Kasumi-1 (cell line): ENCODE data around the gene LRRC7.
A peak's percentile ranks its signal among the peaks of the same experiment; 100 is the strongest.

Experiments
- DNase-seq, 2 experiments: peaks; one replicate each; lab custom pipeline; 2025; lab: John Stamatoyannopoulos, UW

LRRC7 gene

DNA sequence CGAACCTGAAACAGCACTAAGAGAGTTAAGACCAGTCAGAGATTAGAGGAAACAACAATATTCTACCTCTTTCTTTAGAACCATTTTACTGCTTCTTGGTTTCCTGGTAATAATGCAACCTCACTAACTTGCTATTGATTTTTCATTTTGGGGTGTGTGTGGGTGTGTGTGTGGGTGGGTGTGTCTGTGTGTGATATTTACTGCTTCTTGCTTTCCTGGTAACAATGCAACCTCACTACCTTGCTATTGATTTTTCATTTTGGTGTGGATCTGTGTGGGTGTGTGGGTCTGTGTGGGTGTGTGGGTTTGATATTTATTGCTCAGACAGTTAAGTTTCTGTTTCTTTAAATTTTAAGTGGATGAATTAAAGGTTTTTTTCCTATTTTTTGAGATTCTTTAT, 208.8 kb downstream of the LRRC7 start:
- no peak for DNase-seq

DNA sequence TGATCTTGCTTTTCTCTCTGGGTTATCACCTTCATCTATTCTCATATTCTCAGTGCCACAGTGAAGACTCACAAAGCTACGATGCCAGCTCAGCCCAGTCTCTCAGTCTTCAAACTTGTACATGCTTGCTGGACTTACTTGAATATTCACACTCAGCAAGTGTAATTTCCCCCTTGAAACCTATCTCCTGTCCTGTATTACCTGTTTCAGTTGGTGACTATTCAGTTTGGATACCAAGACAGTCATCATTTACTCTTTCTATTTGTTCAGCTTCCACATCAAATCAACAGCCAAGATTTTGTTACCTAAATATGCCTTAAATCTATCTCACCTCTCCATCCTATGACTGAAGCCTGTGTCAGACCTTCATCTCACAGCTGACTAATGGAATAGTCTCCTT, 209.7 kb downstream of the LRRC7 start:
- DNase-seq: no peak

DNA sequence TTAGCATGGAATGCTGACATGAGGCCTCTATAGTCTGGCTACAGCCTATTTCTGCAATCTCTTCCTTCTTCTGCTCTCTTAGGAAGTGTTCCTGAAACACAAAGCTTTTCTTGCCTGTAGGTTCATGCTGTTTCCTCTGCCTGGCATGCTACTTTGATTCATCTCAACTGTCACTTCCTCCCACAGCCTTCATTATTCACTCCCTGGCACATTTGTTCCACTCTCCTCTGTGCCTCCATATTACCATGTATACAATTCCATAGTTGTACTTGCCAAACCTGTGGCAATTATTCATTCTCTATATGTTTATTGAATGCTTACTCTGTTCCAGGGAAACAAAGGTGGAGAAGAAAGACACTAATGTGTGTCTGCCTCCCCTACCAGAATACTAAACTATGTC, 210.2 kb downstream of the LRRC7 start:
- DNase-seq: peak; percentile 7 to 16

DNA sequence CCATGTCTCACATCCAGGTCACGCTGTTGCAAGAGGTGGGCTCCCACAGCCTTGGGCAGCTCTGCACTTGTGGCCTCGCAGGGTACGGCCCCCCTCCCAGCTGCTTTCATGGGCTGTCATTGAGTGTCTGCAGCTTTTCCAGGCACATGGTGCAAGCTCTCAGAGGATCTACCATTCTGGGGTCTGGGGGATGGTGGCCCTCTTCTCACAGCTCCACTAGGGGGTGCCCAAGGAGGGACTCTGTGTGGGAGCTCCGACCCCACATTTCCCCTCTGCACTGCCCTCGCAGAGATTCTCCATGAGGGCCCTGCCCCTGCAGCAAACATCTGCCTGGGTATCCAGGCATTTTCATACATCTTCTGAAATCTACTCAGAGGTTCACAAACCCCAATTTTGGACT, 219.4 kb downstream of the LRRC7 start:
- no peak for DNase-seq

DNA sequence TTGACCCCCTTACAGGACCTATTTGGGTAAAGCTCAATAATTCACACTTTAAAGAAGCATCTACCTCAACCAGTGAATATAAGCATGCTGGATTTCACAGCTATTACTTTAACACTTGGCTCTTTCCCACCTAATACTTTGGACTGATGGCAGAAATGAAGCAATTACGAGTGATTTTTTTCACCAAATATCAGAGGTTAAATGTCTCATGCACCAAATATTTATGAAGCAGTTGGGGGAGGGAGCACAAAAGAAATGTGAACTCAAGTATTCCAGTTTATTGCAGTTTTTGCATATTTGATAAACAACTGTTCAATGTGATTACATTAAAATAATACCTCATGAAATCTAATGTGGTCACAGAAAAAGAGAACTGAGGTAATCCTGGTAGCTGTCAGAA, 223.6 kb downstream of the LRRC7 start:
- no peak for DNase-seq

DNA sequence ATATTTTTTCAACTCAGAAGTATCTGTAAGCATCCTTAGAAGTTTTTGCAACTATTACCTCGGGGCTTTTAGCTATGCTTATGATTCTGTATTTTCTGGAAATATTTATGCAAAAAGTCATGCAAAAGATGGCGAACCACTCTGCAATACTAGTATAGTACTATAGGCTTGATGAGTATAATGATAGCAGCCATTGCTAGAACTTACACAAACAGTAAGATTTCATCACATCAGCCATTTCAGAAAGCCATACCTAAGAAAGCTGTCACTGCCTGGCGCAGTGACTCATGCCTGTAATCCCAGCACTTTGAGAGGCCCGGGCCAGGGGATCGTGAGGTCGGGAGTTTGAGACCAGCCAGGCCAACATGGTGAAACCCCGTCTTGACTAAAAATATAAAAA, 227.1 kb downstream of the LRRC7 start:
- no peak for DNase-seq

DNA sequence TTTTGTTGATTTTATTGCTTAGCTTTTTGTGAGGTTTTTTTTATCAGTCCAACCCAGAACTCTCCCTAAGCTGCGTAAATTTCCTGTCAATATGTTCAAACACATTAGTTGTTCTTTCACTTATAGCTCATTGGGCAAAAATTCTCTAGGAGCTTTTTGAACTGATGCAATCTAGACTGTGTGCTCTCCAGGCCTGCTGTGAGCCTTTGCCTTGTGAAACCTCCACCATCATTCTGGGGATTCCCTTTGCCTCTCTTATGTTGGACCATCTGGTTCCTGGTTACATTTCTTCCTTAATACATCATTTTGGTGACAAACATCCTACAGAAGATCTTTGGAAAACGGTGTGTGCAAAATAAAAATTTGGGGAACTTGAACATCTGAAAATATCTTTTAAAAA, 247.2 kb downstream of the LRRC7 start:
- DNase-seq: no peak

DNA sequence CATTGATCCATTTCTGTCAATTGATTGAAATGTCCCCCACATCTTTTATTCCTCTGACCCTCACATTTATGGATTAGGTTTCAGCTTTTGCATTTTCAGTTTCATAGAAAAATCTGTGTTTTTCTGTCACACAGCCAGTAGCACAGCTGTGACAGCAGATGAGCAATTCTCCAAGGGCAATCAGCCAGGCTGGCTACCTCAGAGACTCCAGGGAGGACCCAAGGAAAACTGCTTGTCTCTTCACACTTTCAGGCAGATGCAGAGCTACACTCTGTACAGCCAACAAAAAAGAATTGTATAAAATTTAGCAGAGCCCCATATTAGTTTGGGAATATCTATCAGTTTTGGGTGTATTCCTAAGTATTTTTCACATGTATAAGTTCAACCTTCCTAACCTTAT, 257.2 kb downstream of the LRRC7 start:
- DNase-seq: no peak

DNA sequence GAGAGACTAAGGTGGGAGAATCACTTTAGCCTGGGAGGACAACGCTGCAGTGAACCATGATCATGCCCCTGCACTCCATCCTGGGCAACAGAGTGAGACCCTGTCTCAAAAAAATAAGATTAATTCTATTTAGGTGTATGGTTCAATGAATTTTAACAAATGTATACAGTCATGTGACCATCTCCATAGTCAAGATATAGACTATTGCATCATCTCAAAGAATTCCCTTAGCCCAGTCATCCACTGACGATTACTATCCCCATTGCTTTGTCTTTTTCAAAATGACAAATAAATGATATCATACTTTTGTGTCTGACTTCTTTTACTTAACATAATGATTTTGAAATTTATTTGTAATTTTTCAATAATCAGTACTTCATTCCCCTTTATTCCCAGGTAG, 260.0 kb downstream of the LRRC7 start:
- no peak for DNase-seq

DNA sequence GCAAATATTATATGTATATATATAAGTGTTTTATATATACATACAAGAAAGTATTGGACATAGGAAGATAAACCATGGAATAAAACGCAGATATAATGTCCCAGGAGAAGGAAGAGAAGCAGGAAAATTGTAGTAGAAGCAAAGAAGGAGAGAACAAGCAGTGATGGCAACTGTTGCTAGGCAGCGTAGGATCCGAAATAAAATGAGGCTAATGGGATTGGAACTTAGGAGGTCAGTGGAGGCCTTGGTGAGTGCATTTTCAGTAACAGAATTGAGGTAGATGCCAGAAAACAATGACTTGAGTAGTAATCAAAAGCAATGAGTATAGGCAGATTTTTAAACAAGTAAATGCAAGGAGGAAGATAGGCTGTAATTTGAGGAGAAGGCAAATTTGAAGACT, 265.8 kb downstream of the LRRC7 start:
- no peak for DNase-seq

DNA sequence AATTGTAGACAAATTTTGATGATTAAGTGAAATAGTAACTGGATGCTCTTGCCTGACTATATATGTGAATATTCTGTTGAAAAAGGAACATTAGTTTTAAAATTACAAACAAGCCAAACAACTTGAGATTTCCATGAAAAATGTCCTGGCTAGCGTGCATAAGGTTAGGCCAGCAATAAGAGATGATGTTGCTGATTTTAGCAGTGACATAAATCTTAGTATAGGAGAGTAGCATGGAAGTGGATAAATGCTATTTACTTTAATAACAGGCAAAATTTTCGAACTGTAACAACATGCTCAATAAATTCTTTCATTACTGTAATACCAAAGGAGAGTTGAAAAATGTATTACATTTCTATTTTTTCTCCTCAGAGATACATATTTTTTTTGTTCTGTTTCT, 266.6 kb downstream of the LRRC7 start:
- DNase-seq: no peak

DNA sequence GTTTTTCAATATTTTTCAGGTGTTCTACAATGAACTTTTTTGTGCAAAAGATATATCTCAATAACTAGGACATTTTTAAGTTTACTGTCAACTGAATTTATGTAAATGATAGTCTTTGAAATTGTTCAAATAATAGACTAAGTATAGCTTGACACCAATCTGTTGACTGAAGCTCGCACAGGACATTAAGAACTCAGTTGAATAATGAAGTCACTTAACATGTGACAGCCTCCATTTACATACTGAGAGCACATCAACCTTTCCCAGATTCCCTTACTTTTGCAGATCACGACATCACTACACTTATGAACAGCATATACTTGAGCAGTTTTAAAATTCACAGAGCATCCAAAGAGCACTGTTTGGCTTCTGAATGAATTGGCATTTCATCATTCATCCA, 268.2 kb downstream of the LRRC7 start:
- DNase-seq: no peak

DNA sequence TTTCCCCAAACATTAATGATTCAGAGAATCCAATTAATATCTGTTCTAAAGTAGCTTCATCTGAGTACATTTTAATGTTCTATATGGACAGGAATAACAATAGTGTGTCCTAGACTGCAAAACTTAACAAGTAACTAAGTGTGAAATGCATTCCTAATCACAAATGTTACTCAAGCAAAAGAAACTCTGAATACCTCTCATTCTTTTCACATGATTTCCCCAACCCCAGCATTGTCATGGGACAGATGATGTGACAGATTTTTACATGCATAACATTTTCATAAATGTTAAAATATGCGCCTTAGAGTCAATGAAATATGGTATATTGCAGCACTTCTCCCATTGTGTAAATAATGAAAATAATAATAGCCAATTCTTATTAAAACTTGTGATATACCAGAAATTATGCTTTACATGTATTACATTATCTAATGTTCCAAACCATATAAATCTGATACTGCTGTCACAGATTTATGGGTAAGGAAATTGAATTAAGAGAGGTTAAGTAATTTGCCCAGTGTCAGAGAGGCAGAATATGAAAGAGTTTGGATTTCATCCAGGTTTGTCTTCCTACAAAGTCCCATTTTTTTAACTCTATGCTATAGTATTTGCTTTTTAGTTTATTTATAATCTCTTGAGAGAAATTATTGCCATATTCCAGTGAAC, 269.4 kb downstream of the LRRC7 start:
- no peak for DNase-seq

DNA sequence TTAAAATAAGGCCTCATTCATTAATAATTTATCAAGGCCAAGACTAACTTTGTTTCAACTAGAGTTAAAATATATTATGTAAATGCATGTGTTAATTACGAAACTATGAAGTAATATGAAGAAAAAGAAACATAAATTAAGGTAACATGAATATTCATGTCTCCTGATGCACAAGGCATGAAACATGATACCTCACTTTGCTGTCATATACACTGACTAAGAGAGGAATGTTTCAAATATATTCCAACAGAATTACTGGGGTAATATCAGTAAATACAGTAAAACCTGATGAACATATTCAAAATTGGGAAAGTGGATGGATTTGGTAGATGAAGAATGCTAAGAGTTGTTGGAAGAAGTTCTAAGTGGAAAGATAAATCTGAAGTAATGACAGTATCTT, 274.6 kb downstream of the LRRC7 start:
- DNase-seq: no peak

DNA sequence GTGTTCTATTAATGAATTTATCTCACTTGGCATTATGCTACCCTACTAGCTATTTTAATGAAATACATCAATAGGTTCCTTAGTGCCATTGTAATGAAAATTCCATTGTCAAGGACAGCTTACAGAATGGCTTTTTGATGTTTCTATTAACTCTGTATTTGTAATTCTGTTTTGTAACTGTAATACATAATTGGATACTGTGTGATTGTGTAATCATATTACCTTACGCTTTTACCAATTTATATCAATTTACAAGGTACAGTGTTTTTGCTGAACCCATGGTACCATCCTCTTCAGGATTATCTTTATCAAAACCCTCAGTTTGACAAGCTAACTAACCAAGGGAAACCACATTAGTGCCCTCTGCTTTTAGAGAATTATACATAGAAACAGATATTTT, 277.9 kb downstream of the LRRC7 start:
- DNase-seq: no peak

DNA sequence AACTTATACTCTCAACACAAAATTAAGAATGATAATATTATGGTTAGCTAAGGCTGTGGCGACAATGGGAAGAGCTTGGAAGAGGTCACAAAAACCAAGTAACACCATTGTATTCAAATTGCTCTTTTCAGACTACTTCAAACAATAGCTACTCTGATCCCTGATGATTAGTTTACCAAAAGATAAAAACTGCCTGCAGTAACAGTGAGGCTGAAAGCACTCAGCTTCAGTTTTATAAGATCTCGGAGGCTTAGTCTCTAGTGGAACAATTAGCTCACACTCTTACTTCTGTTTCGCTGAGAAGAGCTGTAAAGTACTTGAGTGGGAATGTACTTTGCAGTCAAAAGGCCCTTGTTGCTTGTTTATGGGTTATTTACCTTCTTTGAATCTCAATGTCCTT, 278.5 kb downstream of the LRRC7 start:
- DNase-seq: no peak

DNA sequence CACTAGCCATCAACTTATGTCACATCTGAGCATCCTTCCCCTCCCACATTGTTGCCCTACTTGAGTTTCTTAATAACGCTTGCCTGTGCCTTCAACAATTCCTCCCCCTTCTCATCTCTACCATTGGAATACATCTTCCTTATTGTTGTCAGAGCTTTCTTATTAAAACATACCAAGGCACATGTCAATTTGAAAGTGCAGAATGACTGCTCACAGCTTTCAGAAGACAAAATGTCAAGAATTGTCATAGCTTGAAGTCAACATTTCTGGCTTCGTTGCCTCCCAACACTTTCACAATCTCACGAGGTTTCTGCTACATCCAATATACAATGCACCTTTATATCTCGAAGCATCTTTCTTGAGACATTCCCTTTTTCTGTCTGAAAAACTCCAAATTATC, 279.9 kb downstream of the LRRC7 start:
- DNase-seq: no peak

DNA sequence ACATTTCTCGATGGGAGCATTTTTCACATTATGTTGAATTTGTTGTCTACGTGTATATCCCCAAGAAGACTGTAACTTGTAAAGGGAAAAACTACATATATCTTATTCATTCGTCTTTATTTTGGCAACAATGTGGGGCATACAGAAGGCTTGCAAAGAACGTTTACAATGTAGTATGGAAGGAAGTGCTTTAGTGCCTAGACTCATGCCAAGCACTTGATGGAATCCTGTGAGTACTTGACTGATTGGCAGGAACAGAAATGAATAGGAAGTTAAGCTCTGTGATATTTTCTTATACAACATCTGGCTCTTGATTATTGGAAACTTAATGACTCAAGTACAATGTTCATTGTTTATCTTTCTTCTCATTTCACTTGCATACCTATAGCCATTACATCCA, 284.4 kb downstream of the LRRC7 start:
- DNase-seq: no peak

DNA sequence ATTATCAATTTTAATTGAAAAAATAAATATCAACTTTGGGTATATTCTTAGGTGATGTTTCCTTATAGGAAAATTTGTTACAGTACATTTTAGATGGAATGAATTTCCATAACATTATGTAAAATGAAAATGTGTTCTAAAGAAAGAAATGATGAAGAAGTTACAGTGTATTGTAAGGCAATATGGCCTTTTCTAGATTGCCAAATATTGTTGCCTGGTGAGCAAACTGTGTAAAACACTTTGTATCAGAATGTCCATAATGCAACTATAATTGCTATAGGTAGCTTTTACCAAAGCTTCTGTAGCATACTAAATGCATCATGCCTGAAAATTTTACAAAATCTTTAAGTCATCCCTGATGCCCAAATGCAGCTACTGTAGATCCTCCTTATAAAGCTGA, 285.0 kb downstream of the LRRC7 start:
- DNase-seq: no peak

DNA sequence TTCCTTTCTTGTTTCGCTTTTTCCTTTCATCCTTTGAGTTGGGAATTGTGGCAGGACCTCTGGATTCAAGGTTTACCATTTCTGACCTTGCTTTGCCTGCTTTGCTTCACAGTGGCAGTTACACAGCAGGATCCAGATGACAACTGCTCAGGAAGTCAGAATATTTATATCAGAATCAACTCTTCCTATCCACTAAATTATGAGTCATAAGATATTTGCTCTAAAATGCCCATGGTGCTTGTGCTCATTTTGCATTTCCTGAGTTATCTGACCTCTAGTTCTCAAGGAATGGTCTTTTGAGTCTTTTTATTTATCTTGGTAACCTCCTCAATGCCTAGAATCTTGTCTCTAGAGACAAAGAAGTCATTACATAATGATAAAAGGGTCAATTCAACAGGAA, 290.8 kb downstream of the LRRC7 start:
- peak in 1 of 2 experiments; percentile 19 for DNase-seq

DNA sequence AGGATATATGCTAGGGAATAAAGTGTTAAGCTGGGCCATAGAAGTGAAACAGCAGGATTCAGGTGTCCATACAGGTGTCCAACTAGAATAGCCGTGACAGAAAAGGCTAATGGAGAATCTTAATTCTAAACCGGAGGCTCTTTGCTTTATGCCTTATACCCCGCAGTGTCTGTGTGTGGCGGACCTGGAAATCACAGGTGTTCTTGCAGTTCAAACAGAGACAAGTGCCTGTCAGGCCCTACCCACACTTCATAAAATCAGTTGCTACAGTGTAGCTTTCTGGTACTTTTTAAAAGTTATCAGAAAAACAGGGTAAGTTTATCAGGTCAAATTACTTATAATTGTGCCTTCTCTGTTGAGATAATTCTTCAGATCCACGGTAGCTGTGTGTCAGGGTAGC, 293.9 kb downstream of the LRRC7 start:
- no peak for DNase-seq

DNA sequence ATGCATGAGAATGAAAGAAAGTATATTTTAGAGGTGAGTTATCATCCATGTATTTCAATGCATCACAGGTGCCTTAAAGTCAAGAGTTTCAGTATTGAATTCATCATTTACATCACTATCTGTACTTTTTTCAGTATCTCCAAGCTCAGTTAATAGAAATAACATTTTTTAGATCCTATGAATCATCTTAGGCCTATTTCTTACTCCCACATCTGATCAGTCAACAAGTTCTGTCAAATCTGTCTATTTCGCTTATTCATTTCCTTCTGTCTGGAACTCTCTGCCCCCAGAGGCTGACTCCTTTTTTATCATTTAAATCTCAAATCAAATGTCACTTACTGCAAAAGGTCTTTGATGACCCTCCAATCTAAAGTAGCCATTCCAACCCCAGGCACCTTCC, 295.2 kb downstream of the LRRC7 start:
- no peak for DNase-seq

DNA sequence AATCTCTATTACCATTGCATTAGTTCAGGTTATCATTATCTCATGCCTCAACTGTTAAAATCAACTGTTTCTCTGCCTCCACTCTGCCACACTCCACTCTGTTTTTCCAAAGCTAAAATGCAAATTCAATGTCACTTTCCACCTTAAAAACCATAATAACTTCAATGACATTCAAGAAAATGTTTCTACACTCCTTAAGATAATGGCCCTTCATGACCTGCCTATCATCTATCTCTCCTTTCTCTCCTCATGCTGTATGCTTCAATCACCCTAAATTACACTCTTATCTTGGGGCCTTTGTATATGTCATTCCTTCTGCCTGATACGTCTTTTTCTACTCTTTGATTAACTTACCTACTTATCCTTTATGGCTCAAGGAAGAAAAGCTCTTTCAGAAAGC, 296.0 kb downstream of the LRRC7 start:
- no peak for DNase-seq

DNA sequence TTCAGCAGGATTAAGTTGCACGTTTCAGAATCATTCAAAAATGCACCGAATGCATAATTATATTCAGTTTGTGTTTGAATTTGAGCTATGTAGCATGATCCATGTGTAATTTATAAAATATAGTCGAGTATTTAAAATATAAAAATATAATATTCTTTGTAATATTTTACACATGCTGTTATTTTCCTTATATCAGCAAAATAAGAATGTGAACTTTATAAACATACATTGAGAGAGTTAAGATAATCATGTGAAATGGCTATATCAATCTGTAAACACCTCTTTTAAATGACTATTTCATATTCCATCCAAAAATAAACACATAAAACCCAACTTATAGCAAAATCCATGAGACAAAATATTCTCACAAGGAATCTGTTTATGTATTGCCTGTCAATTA, 303.7 kb downstream of the LRRC7 start:
- DNase-seq: no peak

DNA sequence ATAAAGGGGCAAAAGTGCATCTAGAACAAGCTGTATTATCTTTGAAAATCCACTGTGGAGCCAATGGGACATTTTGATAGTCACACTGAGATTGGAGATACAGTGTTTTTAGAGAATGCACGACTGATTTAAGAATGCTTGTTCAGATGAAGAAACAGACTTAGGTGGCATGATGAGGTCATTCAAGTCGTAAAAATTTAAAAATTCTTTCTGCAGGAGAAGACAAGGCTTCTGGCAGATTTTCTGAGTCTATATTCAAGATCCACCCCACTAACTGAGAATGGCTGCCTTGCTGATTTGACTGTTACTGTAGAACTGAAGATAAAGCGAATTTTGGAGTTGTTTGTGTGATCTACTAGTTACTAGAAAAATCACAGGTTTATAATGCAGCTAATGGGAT, 310.6 kb downstream of the LRRC7 start:
- no peak for DNase-seq
